Trophoblast cell (in vitro differentiated cells and primary cell): ENCODE results near the gene RP2.
A peak's percentile ranks its signal among the peaks of the same experiment; 100 is the strongest.

Experiments used
- DNase-seq, 2 donors: peaks; one replicate each; pipeline ENCODE4 v3.0.0-alpha.2; 2016
- H2AFZ ChIP-seq: 2 replicates; pipeline ENCODE4 v1.6.1; 2013; ENCODE audit warnings: low read length, moderate library complexity, mild to moderate bottlenecking; ENCODE audit not compliant: insufficient read depth, poor library complexity
- H2AK5ac ChIP-seq: 2 replicates; pipeline ENCODE4 v1.6.1; 2013; ENCODE audit warnings: mild to moderate bottlenecking, low read length
- H2BK120ac ChIP-seq: 2 replicates; pipeline ENCODE4 v1.6.1; 2013; ENCODE audit warnings: low read length, mild to moderate bottlenecking, moderate library complexity; ENCODE audit not compliant: insufficient read depth, poor library complexity
- H2BK12ac ChIP-seq: 2 replicates; pipeline ENCODE4 v1.6.1; 2013; ENCODE audit warnings: mild to moderate bottlenecking, low read length, moderate library complexity
- H2BK5ac ChIP-seq: 2 replicates; pipeline ENCODE4 v1.6.1; 2013; ENCODE audit warnings: low read length, low read depth, moderate library complexity, mild to moderate bottlenecking; ENCODE audit not compliant: poor library complexity
- H3K14ac ChIP-seq: 2 replicates; pipeline ENCODE4 v1.6.1; 2013; ENCODE audit warnings: mild to moderate bottlenecking, low read length
- H3K18ac ChIP-seq: 2 replicates; pipeline ENCODE4 v1.6.1; 2013; ENCODE audit warnings: mild to moderate bottlenecking, low read length
- H3K23ac ChIP-seq: 2 replicates; pipeline ENCODE4 v1.6.1; 2013; ENCODE audit warnings: low read length
- H3K27ac ChIP-seq: 2 replicates; pipeline ENCODE4 v1.5.1; 2013; ENCODE audit warnings: low read depth, mild to moderate bottlenecking, inconsistent platforms, low read length, moderate library complexity
- H3K27me3 ChIP-seq: 2 replicates; pipeline ENCODE4 v1.6.1; 2013; ENCODE audit warnings: inconsistent platforms, mild to moderate bottlenecking, low read length, moderate library complexity; ENCODE audit not compliant: insufficient read depth
- H3K36me3 ChIP-seq, 2 experiments: 1 replicate in 1 of 2; 2 replicates in 1 of 2; pipeline ENCODE4 v1.6.1; 2013; ENCODE audit warnings: low read length in 2 of 2, mild to moderate bottlenecking in 2 of 2, moderate library complexity in 1 of 2; ENCODE audit not compliant: insufficient read depth in 2 of 2, control insufficient read depth in 1 of 2
- H3K4ac ChIP-seq: 2 replicates; pipeline ENCODE4 v1.6.1; 2013; ENCODE audit warnings: low read depth, mild to moderate bottlenecking, low read length, moderate library complexity
- H3K4me1 ChIP-seq, 2 experiments: 1 replicate in 1 of 2; 2 replicates in 1 of 2; pipeline ENCODE4 v1.6.1; 2013; ENCODE audit warnings: low read length in 2 of 2, mild to moderate bottlenecking in 2 of 2, moderate library complexity in 1 of 2; ENCODE audit not compliant: insufficient read depth in 2 of 2, control insufficient read depth in 1 of 2
- H3K4me2 ChIP-seq: 2 replicates; pipeline ENCODE4 v1.6.1; 2013; ENCODE audit warnings: inconsistent platforms, mild to moderate bottlenecking, low read length, moderate library complexity
- H3K4me3 ChIP-seq: 2 replicates; pipeline ENCODE4 v1.5.1; 2013; ENCODE audit warnings: mild to moderate bottlenecking, low read depth, low read length, inconsistent platforms
- H3K79me1 ChIP-seq: one replicate; pipeline ENCODE4 v1.6.1; 2013; ENCODE audit warnings: low read length
- H3K79me2 ChIP-seq: 2 replicates; pipeline ENCODE4 v1.6.1; 2013; ENCODE audit warnings: low read length, mild to moderate bottlenecking; ENCODE audit not compliant: control insufficient read depth, insufficient read depth, poor library complexity
- H3K9ac ChIP-seq: 2 replicates; pipeline ENCODE4 v1.6.1; 2013; ENCODE audit warnings: mild to moderate bottlenecking, low read length
- H3K9me3 ChIP-seq: 2 replicates; pipeline ENCODE4 v1.6.1; 2013; ENCODE audit warnings: low read depth, mild to moderate bottlenecking, control low read depth, inconsistent platforms, low read length; ENCODE audit not compliant: insufficient read depth
- H4K12ac ChIP-seq: 2 replicates; pipeline ENCODE4 v1.6.1; 2013; ENCODE audit warnings: low read depth, mild to moderate bottlenecking, low read length, moderate library complexity
- H4K8ac ChIP-seq: 2 replicates; pipeline ENCODE4 v1.6.1; 2013; ENCODE audit warnings: low read depth, mild to moderate bottlenecking, low read length, moderate library complexity
- H4K91ac ChIP-seq: one replicate; pipeline ENCODE4 v1.6.1; 2013; ENCODE audit warnings: low read depth, mild to moderate bottlenecking, low read length, moderate library complexity
- WGBS: extraction: QIAGEN DNeasy Blood & Tissue Kit; methylation state at CpG from one replicate; pipeline ENCODE4 v1.1.7; 2013; ENCODE audit warnings: missing lambda C conversion rate; ENCODE audit not compliant: insufficient read length, insufficient coverage; ENCODE audit errors: extremely low coverage; 5-methylcytosine and 5-hydroxymethylcytosine counted together

Gene RP2

DNA sequence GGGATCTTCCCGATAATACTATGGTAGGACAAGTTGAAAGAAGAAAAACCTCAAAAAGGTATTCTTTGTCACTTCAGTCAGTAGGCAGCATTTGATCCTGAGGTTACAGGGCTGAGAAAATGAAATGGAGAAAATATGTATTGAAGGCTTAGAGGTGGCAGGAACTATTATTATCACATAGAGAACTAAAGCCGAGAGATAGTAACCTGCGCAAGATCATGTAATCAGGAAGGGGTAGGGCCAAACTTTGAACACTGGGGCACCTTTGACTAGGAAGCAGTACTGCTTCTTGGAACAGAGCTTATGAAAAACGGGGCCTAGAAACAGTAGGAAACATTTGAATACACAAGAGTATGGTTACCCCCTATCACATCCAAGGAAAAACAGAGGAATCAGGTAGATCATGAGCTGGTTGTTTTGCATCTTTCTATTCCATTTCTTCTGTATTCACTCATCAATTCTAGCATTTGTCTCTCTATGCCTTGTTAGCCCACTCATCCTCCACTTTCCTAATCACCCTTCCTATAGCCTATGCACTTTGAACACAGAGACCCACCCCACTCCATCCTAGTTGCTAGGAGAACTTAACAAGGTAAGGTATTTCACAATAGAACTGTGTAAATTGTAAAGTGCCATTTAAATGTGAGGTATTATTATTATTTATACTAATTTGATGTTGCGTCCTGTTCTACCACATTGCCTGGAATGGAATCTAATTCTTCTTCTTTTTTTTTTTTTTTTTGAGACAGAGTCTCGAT lies 43.3 kb upstream of the RP2 start:
- Histone ChIP-seq H3K9ac (no peak overlapping the region), H3K79me2 (no peaks in the 10 kb centered on the region), H4K12ac (no peak overlapping the region), H2AFZ (no peak overlapping the region), H3K9me3 (no peaks in the 10 kb centered on the region), H3K27me3 (no peaks in the 10 kb centered on the region), H3K4me3 (no peak overlapping the region), H2BK5ac (no peak overlapping the region), H2BK120ac (no peak overlapping the region), H4K8ac (no peak overlapping the region), H3K23ac (no peak overlapping the region), H3K4me2 (no peak overlapping the region), H2BK12ac (no peak overlapping the region), H3K4me1 (no peaks in the 10 kb centered on the region), H3K27ac (no peak overlapping the region), H4K91ac (no peak overlapping the region), H2AK5ac (no peak overlapping the region), H3K18ac (no peak overlapping the region), H3K79me1 (no peaks in the 10 kb centered on the region), H3K4ac (no peak overlapping the region), H3K36me3 (no peaks in the 10 kb centered on the region), H3K14ac (no peak overlapping the region)
- DNase-seq, result no peak
- no CpG with 5 or more reads among the region's 6 CpGs for WGBS

DNA sequence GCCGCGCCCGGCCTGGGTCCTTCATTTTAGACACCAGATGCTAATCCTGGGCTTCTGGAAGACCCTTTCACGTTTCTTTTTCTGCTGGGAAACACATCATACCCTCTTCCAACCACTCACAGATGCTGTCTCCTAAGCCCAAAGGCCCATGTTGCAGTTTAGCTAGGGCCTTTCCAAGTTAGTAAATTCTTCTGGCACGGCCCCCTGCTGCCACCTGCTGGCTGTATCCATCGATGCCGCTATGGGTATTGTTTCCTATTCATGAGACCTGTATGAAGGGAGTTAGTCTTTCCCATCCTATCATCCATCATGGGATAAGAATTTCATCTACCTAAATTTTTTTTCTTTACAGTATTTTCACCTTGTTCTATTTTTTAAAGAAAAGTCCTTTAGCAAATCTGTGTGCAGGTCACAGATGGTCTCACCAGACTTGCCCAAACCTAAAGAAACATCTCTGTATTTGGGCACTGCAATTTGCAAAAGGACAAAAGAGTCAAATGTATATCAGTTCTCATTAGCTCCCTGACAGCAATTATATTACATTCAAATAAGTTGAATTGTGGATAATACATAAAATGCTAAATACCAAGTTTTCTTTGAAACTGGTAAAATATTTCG lies 40.2 kb upstream of the RP2 start:
- Histone ChIP-seq H2BK120ac (no peak overlapping the region), H3K4me1 (no peaks in the 10 kb centered on the region), H2BK12ac (no peak overlapping the region), H4K12ac (no peak overlapping the region), H4K8ac (no peak overlapping the region), H3K9me3 (no peaks in the 10 kb centered on the region), H2AK5ac (no peak overlapping the region), H3K23ac (no peak overlapping the region), H3K36me3 (no peaks in the 10 kb centered on the region), H3K4me3 (no peak overlapping the region), H3K9ac (no peak overlapping the region), H3K79me1 (no peaks in the 10 kb centered on the region), H3K27ac (no peak overlapping the region), H4K91ac (no peak overlapping the region), H3K27me3 (no peaks in the 10 kb centered on the region), H2AFZ (no peak overlapping the region), H3K79me2 (no peaks in the 10 kb centered on the region), H3K4ac (no peak overlapping the region), H2BK5ac (no peak overlapping the region), H3K14ac (no peak overlapping the region), H3K4me2 (no peak overlapping the region), H3K18ac (no peak overlapping the region)
- DNase-seq, result peak; percentile 54 to 75
- WGBS, result no CpG with 5 or more reads among the region's 8 CpGs

- no peak overlapping the region for H3K23ac ChIP-seq
- no peak overlapping the region for H3K27ac ChIP-seq
- no peaks in the 10 kb centered on the region for H3K79me1 ChIP-seq
- no peak overlapping the region for H2AFZ ChIP-seq
- H2AK5ac ChIP-seq, result no peak overlapping the region
- H3K9me3 ChIP-seq, result no peaks in the 10 kb centered on the region
- no peak overlapping the region for H2BK120ac ChIP-seq
- no peak overlapping the region for H3K18ac ChIP-seq
- H3K9ac ChIP-seq, result no peak overlapping the region
- no peak overlapping the region for H3K14ac ChIP-seq
- no peak for DNase-seq
- no peak overlapping the region for H4K91ac ChIP-seq
- no peak overlapping the region for H2BK12ac ChIP-seq
- H3K4me1 ChIP-seq, result no peaks in the 10 kb centered on the region
- no peaks in the 10 kb centered on the region for H3K79me2 ChIP-seq
- no peak overlapping the region for H3K4ac ChIP-seq
- no peak overlapping the region for H3K4me2 ChIP-seq
- no peak overlapping the region for H3K4me3 ChIP-seq
- no peaks in the 10 kb centered on the region for H3K36me3 ChIP-seq
- H2BK5ac ChIP-seq, result no peak overlapping the region
- no peak overlapping the region for H4K8ac ChIP-seq
- H3K27me3 ChIP-seq, result no peaks in the 10 kb centered on the region
- H4K12ac ChIP-seq, result no peak overlapping the region
- WGBS, result no CpG with 5 or more reads among the region's 3 CpGs
Observed at GRCh38 chrX:46803140-46803539, 33.7 kb upstream of the RP2 start.

DNA sequence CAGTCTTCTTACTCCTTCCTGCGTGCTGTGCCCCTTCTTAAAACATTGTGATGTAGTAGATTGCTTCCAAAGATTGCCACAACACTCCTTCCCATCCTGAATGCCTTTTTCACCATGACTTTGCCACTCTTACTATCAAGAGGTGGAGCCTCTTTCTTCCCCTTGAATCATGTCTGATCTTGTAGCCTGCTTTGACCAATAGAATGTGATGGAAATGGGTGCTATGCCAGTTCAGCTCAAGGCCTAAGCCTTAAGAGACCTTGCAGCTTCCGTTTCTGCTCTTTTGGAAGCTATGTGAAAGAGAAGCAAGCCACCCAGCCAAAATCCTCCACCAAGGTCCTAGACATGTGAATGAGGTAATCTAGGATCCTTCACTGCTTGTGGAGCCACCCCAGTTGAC lies 31.6 kb upstream of the RP2 start:
- Histone ChIP-seq H3K4ac (no peak overlapping the region), H3K79me2 (no peaks in the 10 kb centered on the region), H4K12ac (no peak overlapping the region), H4K8ac (no peak overlapping the region), H2BK5ac (no peak overlapping the region), H3K4me2 (no peak overlapping the region), H3K14ac (no peak overlapping the region), H2BK120ac (no peak overlapping the region), H3K23ac (no peak overlapping the region), H3K4me3 (no peak overlapping the region), H2BK12ac (no peak overlapping the region), H3K79me1 (no peaks in the 10 kb centered on the region), H3K9me3 (no peaks in the 10 kb centered on the region), H3K4me1 (no peaks in the 10 kb centered on the region), H3K27me3 (no peaks in the 10 kb centered on the region), H4K91ac (no peak overlapping the region), H2AK5ac (no peak overlapping the region), H3K18ac (no peak overlapping the region), H3K27ac (no peak overlapping the region), H3K36me3 (no peaks in the 10 kb centered on the region), H3K9ac (no peak overlapping the region), H2AFZ (no peak overlapping the region)
- WGBS, result no CpG with 5 or more reads among the region's 2 CpGs
- no peak for DNase-seq
